WTC11 (cell line): ENCODE results near the gene SRGAP1. TPM values are rescaled to one million over a fixed set of nuclear protein-coding genes. Genes with fewer than 3 reads are reported as not detected.
A peak's percentile ranks its signal among the peaks of the same experiment; 100 is the strongest.

Experiments
- ATAC-seq: fragments of 200-7000 bp; cut with Tn5 transposase; 2 replicates; pipeline ENCODE4 v1.10.0; 2021; ENCODE audit warnings: mild to moderate bottlenecking, moderate library complexity
- CTCF ChIA-PET: fragments of 300-600 bp; sonication (Branson Sonifier 250); formaldehyde crosslinking; loops from one replicate; lab custom pipeline; 2021; ENCODE audit warnings: antibody characterized with exemption; lab: Charles Lee
- POLR2A ChIA-PET: fragments of 350-600 bp; sonication (Branson Sonifier 250); formaldehyde crosslinking; loops from one replicate; lab custom pipeline; 2021; ENCODE audit warnings: antibody characterized with exemption; lab: Charles Lee
- DNase-seq: peaks from one replicate; pipeline ENCODE4 v3.0.0; 2021; ENCODE audit warnings: low spot score
- H3K27ac Mint-ChIP-seq: 2 replicates; pipeline ENCODE4 v1.8.0; 2021; ENCODE audit warnings: mixed read lengths
- H3K27me3 Mint-ChIP-seq: 2 replicates; pipeline ENCODE4 v1.8.0; 2021; ENCODE audit warnings: low read depth, mild to moderate bottlenecking, moderate library complexity, mixed read lengths
- H3K36me3 Mint-ChIP-seq: 2 replicates; pipeline ENCODE4 v1.8.0; 2021; ENCODE audit warnings: mixed read lengths
- H3K4me1 Mint-ChIP-seq: 2 replicates; pipeline ENCODE4 v1.8.0; 2022; ENCODE audit warnings: mixed read lengths
- H3K4me3 Mint-ChIP-seq: 2 replicates; pipeline ENCODE4 v1.8.0; 2021; ENCODE audit warnings: mild to moderate bottlenecking, moderate library complexity, mixed read lengths
- H3K9me3 Mint-ChIP-seq: 2 replicates; pipeline ENCODE4 v1.8.0; 2021; ENCODE audit warnings: mixed read lengths
- ATF1 ChIP-seq: sonication (generic); formaldehyde crosslinking; IDR thresholded peaks from 2 replicates; pipeline ENCODE4 v1.8.1; 2023; ENCODE audit warnings: mild to moderate bottlenecking, moderate library complexity, missing genetic modification reagents
- CREB1 ChIP-seq: sonication (generic); formaldehyde crosslinking; IDR thresholded peaks from 2 replicates; pipeline ENCODE4 v1.8.0; 2023; ENCODE audit warnings: mild to moderate bottlenecking, missing genetic modification reagents
- ETV6 ChIP-seq: sonication (generic); formaldehyde crosslinking; IDR thresholded peaks from 2 replicates; pipeline ENCODE4 v1.8.1; 2022; ENCODE audit warnings: mild to moderate bottlenecking, missing genetic modification reagents
- HMGA2 ChIP-seq: fragments of 250-450 bp; sonication (Bioruptor Pico); IDR thresholded peaks from 2 replicates; pipeline ENCODE4 v1.4.0; 2021; ENCODE audit warnings: mild to moderate bottlenecking, moderate library complexity
- IRF2 ChIP-seq: sonication (generic); formaldehyde crosslinking; IDR thresholded peaks from 2 replicates; pipeline ENCODE4 v1.8.0; 2022; ENCODE audit warnings: low read depth, missing genetic modification reagents, borderline replicate concordance
- NFE2L1 ChIP-seq: sonication (generic); formaldehyde crosslinking; IDR thresholded peaks from 2 replicates; pipeline ENCODE4 v1.8.1; 2023; ENCODE audit warnings: missing genetic modification reagents
- NR1H2 ChIP-seq: sonication (generic); formaldehyde crosslinking; IDR thresholded peaks from 2 replicates; pipeline ENCODE4 v1.9.0; 2021; ENCODE audit warnings: mild to moderate bottlenecking, moderate library complexity, missing genetic modification reagents
- RORB ChIP-seq: fragments of 250-450 bp; sonication (Bioruptor Pico); IDR thresholded peaks from 2 replicates; pipeline ENCODE4 v1.9.0; 2021; ENCODE audit warnings: mild to moderate bottlenecking
- ZBTB21 ChIP-seq: sonication (generic); formaldehyde crosslinking; IDR thresholded peaks from 2 replicates; pipeline ENCODE4 v1.8.1; 2023; ENCODE audit warnings: mild to moderate bottlenecking, missing genetic modification reagents, borderline replicate concordance
- ZNF121 ChIP-seq: sonication (generic); formaldehyde crosslinking; IDR thresholded peaks from 2 replicates; pipeline ENCODE4 v1.8.0; 2023; ENCODE audit warnings: missing genetic modification reagents
- ZNF671 ChIP-seq: fragments of 250-450 bp; sonication (Bioruptor Pico); IDR thresholded peaks from 2 replicates; pipeline ENCODE4 v1.8.0; 2021; ENCODE audit warnings: mild to moderate bottlenecking
- total RNA-seq: library from RNA; stranded (reverse); gene quantifications from 3 replicates; pipeline ENCODE4 v1.2.3, GENCODE V29; 2021
- TF ChIP-seq, protein P1 (sequence below): fragments of 200-600 bp; IDR thresholded peaks from 2 replicates; pipeline ENCODE4 v1.8.0; 2022; ENCODE audit warnings: antibody characterized with exemption
- TF ChIP-seq, protein P2 (sequence below): sonication (generic); formaldehyde crosslinking; IDR thresholded peaks from 2 replicates; pipeline ENCODE4 v1.8.0; 2022; ENCODE audit warnings: mild to moderate bottlenecking, missing genetic modification reagents
- TF ChIP-seq, protein P3 (sequence below): fragments of 250-450 bp; sonication (Bioruptor Pico); IDR thresholded peaks from 2 replicates; pipeline ENCODE4 v1.9.0; 2021; ENCODE audit warnings: mild to moderate bottlenecking, borderline replicate concordance
- TF ChIP-seq, protein P4 (sequence below): sonication (generic); formaldehyde crosslinking; IDR thresholded peaks from 2 replicates; pipeline ENCODE4 v1.8.1; 2022; ENCODE audit warnings: low read depth, missing genetic modification reagents, borderline replicate concordance
- TF ChIP-seq, protein P5 (sequence below): sonication (generic); formaldehyde crosslinking; IDR thresholded peaks from 2 replicates; pipeline ENCODE4 v1.8.0; 2022; ENCODE audit warnings: mild to moderate bottlenecking, missing genetic modification reagents
- TF ChIP-seq, protein P6 (sequence below): sonication (generic); formaldehyde crosslinking; IDR thresholded peaks from 2 replicates; pipeline ENCODE4 v1.8.0; 2022; ENCODE audit warnings: missing genetic modification reagents
- TF ChIP-seq, protein P7 (sequence below): sonication (generic); formaldehyde crosslinking; IDR thresholded peaks from 2 replicates; pipeline ENCODE4 v1.8.1; 2023; ENCODE audit warnings: mild to moderate bottlenecking, missing genetic modification reagents, borderline replicate concordance

SRGAP1 gene
- total RNA-seq, 1 experiment from 2014 or later, result 10.3 TPM

DNA sequence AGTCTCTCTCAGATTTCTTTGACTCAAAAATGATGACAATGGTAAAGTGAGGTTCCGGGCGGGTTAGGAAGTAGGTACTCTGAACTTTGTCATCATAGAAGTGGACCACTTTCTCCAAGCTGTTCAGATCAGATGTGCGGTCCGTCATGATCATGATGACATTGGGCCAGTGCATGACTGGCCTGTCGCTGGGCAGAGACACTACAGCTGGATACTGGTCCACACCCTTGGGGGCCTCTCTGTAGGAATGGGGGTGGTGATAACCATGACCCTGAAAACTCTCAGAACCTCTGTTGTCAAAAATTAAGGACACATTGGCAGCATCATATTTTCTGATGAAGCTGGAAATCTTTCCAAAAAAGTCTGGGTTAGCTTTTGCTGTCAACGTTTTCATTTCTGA is 349.4 kb downstream of the SRGAP1 start (continued):
- TF ChIP-seq, protein P1, sequence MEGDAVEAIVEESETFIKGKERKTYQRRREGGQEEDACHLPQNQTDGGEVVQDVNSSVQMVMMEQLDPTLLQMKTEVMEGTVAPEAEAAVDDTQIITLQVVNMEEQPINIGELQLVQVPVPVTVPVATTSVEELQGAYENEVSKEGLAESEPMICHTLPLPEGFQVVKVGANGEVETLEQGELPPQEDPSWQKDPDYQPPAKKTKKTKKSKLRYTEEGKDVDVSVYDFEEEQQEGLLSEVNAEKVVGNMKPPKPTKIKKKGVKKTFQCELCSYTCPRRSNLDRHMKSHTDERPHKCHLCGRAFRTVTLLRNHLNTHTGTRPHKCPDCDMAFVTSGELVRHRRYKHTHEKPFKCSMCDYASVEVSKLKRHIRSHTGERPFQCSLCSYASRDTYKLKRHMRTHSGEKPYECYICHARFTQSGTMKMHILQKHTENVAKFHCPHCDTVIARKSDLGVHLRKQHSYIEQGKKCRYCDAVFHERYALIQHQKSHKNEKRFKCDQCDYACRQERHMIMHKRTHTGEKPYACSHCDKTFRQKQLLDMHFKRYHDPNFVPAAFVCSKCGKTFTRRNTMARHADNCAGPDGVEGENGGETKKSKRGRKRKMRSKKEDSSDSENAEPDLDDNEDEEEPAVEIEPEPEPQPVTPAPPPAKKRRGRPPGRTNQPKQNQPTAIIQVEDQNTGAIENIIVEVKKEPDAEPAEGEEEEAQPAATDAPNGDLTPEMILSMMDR, result no peak
- no peak for TF ChIP-seq CREB1
- TF ChIP-seq, protein P2, sequence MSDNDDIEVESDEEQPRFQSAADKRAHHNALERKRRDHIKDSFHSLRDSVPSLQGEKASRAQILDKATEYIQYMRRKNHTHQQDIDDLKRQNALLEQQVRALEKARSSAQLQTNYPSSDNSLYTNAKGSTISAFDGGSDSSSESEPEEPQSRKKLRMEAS (CRISPR knock-in tag), result no peak
- no peak for TF ChIP-seq ZBTB21 (CRISPR knock-in tag)
- TF ChIP-seq, all 79 proteins: peak for 0

DNA sequence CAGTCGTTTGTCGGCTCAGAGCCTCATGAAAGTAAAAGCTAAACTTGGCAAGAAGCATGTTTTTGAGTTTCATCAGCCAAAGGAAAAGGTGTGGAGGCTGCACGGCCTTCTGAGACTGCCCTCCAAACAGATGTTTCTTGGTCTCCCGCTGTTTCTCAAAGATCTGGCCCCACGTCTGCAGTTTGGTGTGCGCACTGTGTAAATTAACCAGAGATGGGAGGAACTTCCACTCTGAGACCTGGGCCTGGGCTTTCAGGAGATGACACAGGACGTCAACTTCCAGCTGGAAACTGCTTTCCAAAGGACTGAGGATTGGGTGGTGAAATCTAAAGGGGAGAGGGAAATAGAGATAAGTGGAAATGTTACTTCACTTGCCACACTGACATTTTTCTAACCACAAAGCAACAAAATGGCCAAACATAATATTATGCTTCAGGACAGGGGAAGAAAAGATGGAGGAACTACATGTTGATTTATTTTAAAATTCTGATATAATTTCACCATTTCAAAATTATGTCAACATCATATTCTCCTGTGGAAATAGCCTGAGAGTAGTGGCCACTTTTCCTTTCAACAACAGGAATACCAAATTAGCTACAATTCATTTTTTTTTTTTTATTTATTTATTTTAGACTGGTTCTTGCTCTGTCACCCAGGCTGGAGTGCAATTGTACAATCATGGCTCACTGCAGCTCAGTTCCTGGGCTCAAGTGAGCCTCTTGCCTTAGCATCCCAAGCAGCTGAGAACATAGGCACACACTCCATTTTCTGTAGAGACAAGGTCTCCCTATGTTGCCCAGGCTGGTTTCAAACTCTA is 350.0 kb downstream of the SRGAP1 start:
- DNase-seq, result no peak
- POLR2A ChIA-PET, result no interaction called here
- Mint-ChIP-seq H3K9me3 (no peaks in the 10 kb centered on the region), H3K4me1 (peaks cover 3% of the 10 kb centered on the region), H3K27me3 (no peaks in the 10 kb centered on the region), H3K27ac (no peak overlapping the region), H3K4me3 (peak overlapping the region; percentile 47), H3K36me3 (peaks cover 20% of the 10 kb centered on the region)
- CTCF ChIA-PET, result no interaction called here
- no peak for ATAC-seq
- TF ChIP-seq RORB (CRISPR knock-in tag) (no peak), ATF1 (no peak), ZNF121 (CRISPR knock-in tag) (no peak), NR1H2 (CRISPR knock-in tag) (no peak), NFE2L1 (CRISPR knock-in tag) (no peak), IRF2 (CRISPR knock-in tag) (no peak), ZNF671 (CRISPR knock-in tag) (no peak), HMGA2 (no peak), ETV6 (CRISPR knock-in tag) (no peak)
- TF ChIP-seq, protein P3, sequence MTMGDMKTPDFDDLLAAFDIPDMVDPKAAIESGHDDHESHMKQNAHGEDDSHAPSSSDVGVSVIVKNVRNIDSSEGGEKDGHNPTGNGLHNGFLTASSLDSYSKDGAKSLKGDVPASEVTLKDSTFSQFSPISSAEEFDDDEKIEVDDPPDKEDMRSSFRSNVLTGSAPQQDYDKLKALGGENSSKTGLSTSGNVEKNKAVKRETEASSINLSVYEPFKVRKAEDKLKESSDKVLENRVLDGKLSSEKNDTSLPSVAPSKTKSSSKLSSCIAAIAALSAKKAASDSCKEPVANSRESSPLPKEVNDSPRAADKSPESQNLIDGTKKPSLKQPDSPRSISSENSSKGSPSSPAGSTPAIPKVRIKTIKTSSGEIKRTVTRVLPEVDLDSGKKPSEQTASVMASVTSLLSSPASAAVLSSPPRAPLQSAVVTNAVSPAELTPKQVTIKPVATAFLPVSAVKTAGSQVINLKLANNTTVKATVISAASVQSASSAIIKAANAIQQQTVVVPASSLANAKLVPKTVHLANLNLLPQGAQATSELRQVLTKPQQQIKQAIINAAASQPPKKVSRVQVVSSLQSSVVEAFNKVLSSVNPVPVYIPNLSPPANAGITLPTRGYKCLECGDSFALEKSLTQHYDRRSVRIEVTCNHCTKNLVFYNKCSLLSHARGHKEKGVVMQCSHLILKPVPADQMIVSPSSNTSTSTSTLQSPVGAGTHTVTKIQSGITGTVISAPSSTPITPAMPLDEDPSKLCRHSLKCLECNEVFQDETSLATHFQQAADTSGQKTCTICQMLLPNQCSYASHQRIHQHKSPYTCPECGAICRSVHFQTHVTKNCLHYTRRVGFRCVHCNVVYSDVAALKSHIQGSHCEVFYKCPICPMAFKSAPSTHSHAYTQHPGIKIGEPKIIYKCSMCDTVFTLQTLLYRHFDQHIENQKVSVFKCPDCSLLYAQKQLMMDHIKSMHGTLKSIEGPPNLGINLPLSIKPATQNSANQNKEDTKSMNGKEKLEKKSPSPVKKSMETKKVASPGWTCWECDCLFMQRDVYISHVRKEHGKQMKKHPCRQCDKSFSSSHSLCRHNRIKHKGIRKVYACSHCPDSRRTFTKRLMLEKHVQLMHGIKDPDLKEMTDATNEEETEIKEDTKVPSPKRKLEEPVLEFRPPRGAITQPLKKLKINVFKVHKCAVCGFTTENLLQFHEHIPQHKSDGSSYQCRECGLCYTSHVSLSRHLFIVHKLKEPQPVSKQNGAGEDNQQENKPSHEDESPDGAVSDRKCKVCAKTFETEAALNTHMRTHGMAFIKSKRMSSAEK, result no peak
- TF ChIP-seq, protein P4, sequence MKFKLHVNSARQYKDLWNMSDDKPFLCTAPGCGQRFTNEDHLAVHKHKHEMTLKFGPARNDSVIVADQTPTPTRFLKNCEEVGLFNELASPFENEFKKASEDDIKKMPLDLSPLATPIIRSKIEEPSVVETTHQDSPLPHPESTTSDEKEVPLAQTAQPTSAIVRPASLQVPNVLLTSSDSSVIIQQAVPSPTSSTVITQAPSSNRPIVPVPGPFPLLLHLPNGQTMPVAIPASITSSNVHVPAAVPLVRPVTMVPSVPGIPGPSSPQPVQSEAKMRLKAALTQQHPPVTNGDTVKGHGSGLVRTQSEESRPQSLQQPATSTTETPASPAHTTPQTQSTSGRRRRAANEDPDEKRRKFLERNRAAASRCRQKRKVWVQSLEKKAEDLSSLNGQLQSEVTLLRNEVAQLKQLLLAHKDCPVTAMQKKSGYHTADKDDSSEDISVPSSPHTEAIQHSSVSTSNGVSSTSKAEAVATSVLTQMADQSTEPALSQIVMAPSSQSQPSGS (CRISPR knock-in tag), result no peak
- TF ChIP-seq, protein P5, sequence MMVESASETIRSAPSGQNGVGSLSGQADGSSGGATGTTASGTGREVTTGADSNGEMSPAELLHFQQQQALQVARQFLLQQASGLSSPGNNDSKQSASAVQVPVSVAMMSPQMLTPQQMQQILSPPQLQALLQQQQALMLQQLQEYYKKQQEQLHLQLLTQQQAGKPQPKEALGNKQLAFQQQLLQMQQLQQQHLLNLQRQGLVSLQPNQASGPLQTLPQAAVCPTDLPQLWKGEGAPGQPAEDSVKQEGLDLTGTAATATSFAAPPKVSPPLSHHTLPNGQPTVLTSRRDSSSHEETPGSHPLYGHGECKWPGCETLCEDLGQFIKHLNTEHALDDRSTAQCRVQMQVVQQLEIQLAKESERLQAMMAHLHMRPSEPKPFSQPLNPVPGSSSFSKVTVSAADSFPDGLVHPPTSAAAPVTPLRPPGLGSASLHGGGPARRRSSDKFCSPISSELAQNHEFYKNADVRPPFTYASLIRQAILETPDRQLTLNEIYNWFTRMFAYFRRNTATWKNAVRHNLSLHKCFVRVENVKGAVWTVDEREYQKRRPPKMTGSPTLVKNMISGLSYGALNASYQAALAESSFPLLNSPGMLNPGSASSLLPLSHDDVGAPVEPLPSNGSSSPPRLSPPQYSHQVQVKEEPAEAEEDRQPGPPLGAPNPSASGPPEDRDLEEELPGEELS, result no peak
- TF ChIP-seq, protein P6, sequence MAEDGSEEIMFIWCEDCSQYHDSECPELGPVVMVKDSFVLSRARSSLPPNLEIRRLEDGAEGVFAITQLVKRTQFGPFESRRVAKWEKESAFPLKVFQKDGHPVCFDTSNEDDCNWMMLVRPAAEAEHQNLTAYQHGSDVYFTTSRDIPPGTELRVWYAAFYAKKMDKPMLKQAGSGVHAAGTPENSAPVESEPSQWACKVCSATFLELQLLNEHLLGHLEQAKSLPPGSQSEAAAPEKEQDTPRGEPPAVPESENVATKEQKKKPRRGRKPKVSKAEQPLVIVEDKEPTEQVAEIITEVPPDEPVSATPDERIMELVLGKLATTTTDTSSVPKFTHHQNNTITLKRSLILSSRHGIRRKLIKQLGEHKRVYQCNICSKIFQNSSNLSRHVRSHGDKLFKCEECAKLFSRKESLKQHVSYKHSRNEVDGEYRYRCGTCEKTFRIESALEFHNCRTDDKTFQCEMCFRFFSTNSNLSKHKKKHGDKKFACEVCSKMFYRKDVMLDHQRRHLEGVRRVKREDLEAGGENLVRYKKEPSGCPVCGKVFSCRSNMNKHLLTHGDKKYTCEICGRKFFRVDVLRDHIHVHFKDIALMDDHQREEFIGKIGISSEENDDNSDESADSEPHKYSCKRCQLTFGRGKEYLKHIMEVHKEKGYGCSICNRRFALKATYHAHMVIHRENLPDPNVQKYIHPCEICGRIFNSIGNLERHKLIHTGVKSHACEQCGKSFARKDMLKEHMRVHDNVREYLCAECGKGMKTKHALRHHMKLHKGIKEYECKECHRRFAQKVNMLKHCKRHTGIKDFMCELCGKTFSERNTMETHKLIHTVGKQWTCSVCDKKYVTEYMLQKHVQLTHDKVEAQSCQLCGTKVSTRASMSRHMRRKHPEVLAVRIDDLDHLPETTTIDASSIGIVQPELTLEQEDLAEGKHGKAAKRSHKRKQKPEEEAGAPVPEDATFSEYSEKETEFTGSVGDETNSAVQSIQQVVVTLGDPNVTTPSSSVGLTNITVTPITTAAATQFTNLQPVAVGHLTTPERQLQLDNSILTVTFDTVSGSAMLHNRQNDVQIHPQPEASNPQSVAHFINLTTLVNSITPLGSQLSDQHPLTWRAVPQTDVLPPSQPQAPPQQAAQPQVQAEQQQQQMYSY (CRISPR knock-in tag), result no peak
- TF ChIP-seq, protein P7, sequence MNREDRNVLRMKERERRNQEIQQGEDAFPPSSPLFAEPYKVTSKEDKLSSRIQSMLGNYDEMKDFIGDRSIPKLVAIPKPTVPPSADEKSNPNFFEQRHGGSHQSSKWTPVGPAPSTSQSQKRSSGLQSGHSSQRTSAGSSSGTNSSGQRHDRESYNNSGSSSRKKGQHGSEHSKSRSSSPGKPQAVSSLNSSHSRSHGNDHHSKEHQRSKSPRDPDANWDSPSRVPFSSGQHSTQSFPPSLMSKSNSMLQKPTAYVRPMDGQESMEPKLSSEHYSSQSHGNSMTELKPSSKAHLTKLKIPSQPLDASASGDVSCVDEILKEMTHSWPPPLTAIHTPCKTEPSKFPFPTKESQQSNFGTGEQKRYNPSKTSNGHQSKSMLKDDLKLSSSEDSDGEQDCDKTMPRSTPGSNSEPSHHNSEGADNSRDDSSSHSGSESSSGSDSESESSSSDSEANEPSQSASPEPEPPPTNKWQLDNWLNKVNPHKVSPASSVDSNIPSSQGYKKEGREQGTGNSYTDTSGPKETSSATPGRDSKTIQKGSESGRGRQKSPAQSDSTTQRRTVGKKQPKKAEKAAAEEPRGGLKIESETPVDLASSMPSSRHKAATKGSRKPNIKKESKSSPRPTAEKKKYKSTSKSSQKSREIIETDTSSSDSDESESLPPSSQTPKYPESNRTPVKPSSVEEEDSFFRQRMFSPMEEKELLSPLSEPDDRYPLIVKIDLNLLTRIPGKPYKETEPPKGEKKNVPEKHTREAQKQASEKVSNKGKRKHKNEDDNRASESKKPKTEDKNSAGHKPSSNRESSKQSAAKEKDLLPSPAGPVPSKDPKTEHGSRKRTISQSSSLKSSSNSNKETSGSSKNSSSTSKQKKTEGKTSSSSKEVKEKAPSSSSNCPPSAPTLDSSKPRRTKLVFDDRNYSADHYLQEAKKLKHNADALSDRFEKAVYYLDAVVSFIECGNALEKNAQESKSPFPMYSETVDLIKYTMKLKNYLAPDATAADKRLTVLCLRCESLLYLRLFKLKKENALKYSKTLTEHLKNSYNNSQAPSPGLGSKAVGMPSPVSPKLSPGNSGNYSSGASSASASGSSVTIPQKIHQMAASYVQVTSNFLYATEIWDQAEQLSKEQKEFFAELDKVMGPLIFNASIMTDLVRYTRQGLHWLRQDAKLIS (CRISPR knock-in tag), result no peak
